NCI-H2081 treated with DMSO at 0.1 percent for 48 hours (cell line): ENCODE measurements around the gene MOV10L1.

Experiments used
- DNase-seq: peaks from one replicate; lab custom pipeline; 2025; lab: John Stamatoyannopoulos, UW

Gene MOV10L1

GRCh38 chr22:50176850-50177536 is 87.2 kb downstream of the MOV10L1 start:
- no peak for DNase-seq

- DNase-seq = no peak
These were observed 88.0 kb downstream of the MOV10L1 start for GRCh38 chr22:50177537-50178470.

GRCh38 chr22:50178471-50178864 is 88.7 kb downstream of the MOV10L1 start:
- no peak for DNase-seq

- DNase-seq = no peak
These were observed 89.4 kb downstream of the MOV10L1 start for GRCh38 chr22:50178871-50179869.

- DNase-seq = no peak
These were observed 90.3 kb downstream of the MOV10L1 start for GRCh38 chr22:50179937-50180726.

- no peak for DNase-seq
These were observed 91.1 kb downstream of the MOV10L1 start for GRCh38 chr22:50180727-50181521.

- no peak for DNase-seq
These were observed 92.6 kb downstream of the MOV10L1 start for GRCh38 chr22:50182176-50183081.

GRCh38 chr22:50183141-50183971 is 93.5 kb downstream of the MOV10L1 start:
- DNase-seq = no peak

GRCh38 chr22:50184004-50184901 is 94.4 kb downstream of the MOV10L1 start:
- DNase-seq = no peak

GRCh38 chr22:50184902-50185374 is 95.1 kb downstream of the MOV10L1 start:
- DNase-seq = no peak

GRCh38 chr22:50185375-50186087 is 95.7 kb downstream of the MOV10L1 start, which contains the start of gene TRABD:
Gene TRABD (plus strand): TSS chr22:50185913. CDS start chr22:50193061, 7,148 bp downstream.
- no peak for DNase-seq

GRCh38 chr22:50186181-50186714 is 96.4 kb downstream of the MOV10L1 start:
- no peak for DNase-seq

GRCh38 chr22:50186761-50187523 is 97.1 kb downstream of the MOV10L1 start:
- no peak for DNase-seq

- DNase-seq = no peak
These were observed 98.5 kb downstream of the MOV10L1 start for GRCh38 chr22:50188356-50188755.

GRCh38 chr22:50189184-50189848 is 99.5 kb downstream of the MOV10L1 start:
- no peak for DNase-seq
